Measurements from ENCODE around the gene PRRC2B.

PRRC2B gene

GRCh38 chr9:131409458-131409992 lies 15.6 kb downstream of the PRRC2B start:
- no peak for DNase-seq (ENCODE audit: low read depth)

GRCh38 chr9:131410044-131410491 lies 16.2 kb downstream of the PRRC2B start:
- DNase-seq (ENCODE audit: low read depth): no peak

DNA sequence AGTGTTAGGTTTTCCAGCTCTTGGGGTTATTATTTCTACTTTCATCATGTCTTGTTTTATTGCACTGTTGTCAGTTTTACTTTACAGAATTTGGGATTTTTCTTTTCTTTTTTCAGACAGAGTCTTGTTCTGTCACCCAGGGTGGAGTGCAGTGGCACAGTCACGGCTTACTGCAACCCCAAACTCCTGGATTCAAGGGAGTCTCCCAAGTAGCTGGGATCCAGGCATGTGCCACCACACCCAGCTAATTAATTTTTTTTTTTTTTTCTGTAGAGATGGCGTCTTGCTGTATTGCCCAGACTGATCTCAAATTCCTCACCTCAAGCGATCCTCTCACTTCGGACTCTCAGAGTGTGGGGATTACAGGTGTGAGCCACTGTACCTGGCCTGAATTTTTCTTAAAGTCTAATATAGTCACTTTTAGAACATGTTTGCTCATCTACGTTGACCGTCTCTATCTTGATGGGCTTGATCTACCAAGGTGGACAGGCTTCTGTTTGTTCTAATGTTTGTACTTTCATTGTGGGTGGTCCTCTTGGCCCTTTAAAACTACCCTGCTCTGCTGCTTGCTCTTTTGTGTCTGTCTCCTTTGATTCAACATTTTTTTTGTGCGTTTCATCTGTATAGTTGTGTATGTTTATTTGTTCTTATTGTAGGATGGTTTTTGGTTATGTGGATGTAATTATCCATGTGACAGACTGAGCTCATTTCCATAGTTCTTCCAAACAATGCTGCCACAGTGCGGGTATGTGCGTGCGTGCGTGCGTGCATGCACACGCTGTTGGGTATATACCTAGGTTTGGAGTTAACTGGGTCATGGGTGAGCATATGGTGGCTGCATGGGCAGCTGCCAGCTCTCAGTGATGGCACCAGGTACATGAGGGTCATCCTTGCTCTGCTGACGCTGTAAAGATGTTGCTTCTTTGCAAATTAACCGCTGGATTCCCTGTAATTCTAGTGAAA lies 18.1 kb downstream of the PRRC2B start:
- no peak for DNase-seq (ENCODE audit: low read depth)

GRCh38 chr9:131416509-131416908 lies 22.6 kb downstream of the PRRC2B start:
- DNase-seq (ENCODE audit: low read depth): no peak

GRCh38 chr9:131417264-131418142 lies 23.6 kb downstream of the PRRC2B start:
- no peak for DNase-seq (ENCODE audit: low read depth)

DNA sequence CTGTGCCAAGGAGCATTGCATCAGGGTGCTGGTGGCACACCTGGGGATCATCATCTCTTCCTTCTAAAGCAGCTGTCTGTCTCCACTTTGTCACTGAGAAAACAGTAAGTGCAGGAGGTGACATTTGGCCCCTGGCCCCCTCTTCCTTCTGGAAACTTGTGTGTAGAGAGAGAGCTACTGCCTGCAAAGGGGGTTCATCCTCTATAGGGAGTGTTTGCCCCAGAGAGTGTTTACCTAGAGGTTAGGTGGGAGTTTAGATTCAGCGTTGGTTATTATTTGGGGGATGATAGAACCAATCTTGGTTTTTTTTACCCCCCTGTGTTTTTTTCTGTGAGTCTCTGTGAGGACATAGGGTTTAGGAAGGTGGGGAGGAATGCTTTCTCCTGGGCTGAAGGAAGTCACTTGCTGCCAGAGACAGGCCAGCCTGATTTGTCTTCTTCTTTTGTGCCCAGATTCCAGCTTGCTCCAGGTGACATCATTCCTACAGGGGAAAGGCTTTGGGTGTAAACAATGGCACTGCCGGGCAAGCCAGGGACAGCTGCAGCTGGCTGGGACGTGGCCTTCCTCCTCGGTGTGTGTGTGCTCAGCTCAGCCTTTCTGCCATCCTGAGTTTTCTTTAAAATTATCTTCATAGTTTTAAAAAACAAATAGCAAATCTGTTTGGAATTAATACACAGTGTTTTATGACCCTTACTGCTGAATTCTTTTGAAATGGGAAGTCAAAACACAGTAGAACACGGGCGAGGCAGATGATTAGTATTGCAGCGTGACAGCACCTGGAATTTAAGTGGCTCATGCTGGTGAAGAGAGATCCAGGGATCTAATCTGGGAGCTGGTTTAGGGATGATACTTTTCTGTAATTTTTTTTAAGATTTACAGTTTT lies 24.5 kb downstream of the PRRC2B start:
- DNase-seq (ENCODE audit: low read depth): no peak

DNA sequence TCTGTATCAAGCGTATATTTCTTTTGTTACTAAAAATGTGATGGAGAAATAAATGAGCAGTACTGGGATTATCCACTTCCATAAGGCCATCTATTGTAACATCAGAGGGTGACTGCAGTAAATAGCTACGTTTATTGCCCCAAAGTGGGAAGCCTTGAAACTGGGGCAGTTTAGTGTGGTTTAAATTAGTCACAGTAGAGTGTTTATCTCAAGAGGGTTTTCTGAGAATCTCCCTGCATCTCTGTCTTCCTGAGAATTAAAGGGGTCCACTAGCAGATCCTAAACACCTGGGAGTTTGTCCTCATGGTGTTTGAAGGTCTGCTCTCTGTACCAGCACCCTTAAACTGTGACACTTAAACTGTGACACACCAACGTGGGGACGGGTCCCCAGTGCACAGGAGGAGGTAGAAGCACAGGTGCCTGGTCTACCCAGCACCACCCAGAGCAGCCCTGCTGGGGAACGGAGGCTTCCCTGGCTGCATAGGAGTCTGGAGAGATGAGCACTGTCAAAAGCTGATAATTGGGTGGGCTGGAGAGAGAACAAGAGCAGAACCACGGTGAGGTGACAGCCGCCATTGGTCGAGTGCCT lies 25.2 kb downstream of the PRRC2B start:
- DNase-seq (ENCODE audit: low read depth): no peak

DNA sequence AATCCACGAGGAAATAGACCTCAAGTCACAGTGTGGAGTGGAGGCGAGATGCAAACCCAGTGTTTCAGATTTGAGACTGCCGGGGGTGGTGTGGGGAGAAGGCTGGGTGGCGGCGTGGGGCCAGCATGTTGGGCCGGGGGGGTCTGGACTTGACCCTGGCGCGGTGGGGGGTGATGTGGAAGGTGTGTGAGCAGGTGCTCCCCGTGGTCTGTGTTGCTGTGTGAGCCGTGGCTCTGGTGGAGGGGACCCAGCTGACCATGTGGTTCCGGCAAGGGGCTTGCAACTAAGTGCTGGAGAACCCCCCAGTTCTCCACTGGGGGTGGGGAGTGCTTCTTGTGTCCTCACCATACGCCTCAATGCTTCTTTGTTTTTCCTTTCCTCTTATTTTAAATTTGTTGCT lies 25.8 kb downstream of the PRRC2B start:
- no peak for DNase-seq (ENCODE audit: low read depth)

DNA sequence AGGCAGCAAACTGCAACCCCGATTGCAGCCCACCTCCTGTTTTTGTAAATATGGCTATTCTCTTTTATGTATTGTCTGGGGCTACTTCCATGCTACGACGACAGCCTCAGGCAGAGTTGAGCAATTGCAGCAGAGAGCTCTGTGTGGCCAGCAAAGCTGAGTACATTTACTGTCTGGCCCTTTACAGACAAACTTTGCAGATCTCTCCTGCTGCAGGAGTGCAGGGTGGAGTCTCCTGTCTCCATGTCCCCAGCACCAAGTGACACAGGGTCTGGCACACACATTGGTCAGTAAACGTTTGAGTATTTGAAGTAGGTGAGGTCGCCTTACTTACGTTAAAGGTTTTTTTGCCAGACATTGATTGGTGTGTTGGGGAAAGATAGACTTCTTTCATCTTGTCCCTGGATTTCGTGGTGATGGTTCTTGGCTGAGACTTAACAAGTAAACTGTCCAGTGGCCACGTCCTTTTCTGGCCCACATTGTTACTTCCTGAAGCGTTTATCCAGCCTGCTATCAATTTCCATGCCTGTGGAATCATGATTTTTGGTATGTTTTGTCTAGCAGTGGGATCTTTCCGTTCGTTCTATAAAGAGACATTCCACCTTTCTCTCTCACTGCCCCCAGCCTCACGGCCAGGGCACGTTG lies 27.2 kb downstream of the PRRC2B start:
- no peak for DNase-seq (ENCODE audit: low read depth)

DNA sequence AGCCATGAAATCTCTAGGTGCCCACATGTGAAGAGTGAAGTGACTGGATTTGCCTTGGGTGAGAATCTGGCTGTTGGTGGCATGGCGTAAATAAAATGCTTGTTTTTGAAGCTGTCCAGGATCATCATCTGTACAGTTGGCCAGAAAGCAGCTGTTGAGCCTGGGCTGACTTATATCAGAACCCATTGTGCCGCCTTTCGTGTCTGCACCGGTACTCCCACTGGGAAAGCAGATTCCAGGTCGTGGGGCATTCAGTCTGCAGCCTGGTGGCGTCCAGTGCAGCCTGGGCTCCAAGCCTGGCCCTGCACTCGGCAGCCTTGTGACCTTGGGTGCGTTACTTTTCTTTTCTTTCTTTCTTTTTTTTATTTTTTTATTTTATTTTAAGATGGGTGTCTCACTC lies 27.8 kb downstream of the PRRC2B start:
- DNase-seq (ENCODE audit: low read depth): no peak

- DNase-seq (ENCODE audit: low read depth): no peak
Measured at GRCh38 chr9:131422241-131422792, 28.4 kb downstream of the PRRC2B start.

DNA sequence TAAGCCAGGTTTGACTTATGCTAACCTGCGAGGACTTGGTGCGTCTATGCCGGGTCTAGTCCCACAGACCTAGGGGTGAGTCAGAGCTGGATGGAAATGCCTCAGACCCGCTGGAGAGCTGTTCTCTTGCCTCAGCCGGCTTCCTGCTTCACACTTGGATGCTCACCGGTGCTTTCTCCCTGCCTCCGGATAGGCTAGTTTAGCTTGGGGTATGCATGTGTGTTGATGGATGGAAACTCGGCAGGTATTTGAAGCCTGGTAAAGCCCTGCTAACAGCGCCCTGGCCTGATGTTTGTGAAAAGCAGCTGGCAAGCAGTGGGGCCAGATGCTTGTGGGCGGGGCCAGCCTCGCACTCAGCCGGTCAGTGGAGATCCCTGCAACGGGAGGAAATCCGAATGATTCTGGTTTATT lies 29.3 kb downstream of the PRRC2B start:
- DNase-seq (ENCODE audit: low read depth): no peak

GRCh38 chr9:131426545-131426944 lies 32.7 kb downstream of the PRRC2B start:
- no peak for DNase-seq (ENCODE audit: low read depth)

GRCh38 chr9:131429121-131430012 lies 35.5 kb downstream of the PRRC2B start:
- no peak for DNase-seq (ENCODE audit: low read depth)

DNA sequence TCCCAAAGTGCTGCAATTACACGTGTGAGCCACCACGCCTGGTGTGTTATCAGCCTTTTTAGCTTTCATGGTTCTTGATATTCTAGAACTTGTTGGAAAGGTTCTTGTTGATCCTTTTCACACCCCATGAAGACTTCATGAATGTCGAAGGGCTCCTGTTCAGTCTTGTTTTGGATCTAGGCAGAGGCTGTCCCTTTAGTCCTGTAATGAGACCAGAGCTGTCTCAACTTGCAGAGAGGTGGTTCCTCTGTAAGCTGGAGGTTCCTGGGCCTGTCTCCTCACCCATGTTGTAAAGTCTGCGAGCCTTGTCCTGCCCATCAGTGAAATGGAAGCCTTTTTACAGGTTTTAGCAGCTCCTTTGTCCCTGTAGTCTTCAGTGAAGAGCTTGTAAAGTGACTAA lies 38.2 kb downstream of the PRRC2B start:
- no peak for DNase-seq (ENCODE audit: low read depth)

GRCh38 chr9:131432597-131433301 lies 38.9 kb downstream of the PRRC2B start:
- DNase-seq (ENCODE audit: low read depth): no peak

DNA sequence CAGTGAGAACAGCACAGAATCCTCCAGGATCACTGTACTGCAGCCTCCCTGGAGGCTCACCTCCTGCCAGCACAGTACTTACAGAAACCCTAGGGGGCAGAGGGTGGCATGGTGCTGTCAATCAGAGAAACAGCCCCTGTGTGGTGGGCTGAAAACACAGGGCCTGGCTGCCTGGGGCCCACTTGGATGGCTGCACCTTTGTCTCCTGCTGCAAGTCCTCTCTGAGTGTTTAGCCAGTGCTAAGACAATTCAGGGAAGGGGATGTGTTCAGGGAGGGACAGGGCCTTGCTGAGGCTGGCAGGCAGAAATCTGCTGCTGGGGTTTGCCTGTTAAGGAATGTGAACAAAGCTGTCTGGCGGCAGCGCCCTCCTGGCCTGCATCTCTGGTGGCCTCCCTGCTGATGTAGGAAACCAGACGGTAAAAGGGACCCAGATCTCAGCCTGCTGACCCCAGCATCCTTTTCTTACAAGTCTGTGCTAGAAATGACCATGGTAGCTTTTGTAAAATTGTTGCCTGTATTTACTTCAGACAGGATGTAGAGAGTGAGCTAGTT lies 39.5 kb downstream of the PRRC2B start:
- DNase-seq (ENCODE audit: low read depth): no peak

DNA sequence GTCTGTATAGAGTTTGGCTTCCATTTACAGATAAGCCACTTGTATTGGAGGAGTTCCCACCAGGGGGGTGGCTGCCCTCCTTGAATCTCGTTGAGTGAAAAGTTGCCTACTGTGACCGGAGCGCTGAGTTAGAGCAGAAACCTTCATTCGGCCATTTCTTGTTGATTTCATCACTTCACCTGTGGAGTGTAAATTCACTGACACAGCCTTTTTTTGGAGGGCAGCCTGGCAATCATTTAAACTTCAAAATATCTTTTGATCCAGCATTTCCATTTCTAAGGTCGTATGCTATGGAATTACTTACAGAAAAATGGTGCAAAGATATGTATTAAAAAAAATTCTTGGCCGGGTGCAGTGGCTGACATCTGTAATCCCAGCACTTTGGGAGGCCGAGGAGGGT lies 40.8 kb downstream of the PRRC2B start:
- DNase-seq (ENCODE audit: low read depth): no peak
